Measurements from ENCODE around the gene ABCA13.

DNA sequence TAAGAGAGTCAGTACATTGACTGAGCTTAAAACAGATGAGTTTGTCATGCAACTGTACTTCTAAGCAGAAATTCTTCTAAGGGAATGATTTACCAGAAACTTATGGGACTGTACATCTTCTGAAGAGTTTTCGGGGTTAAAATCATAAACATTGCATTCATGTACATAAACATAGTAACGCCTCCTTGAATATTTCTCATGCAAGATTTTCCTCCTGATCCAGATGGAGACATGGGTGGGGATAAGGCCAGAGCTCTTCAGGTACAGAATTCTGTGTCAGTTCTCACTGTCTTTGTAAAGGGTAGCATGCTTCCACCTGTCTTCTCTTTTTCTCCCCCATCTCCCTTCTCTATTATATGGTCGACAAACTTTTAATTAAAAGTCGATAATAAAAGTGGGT lies 335.3 kb downstream of the ABCA13 start:
- no peak for TF ChIP-seq EZH2 (IDR thresholded peaks at IDR 0.05; ENCODE audit: insufficient read depth, low read length)
- TF ChIP-seq, protein P1, sequence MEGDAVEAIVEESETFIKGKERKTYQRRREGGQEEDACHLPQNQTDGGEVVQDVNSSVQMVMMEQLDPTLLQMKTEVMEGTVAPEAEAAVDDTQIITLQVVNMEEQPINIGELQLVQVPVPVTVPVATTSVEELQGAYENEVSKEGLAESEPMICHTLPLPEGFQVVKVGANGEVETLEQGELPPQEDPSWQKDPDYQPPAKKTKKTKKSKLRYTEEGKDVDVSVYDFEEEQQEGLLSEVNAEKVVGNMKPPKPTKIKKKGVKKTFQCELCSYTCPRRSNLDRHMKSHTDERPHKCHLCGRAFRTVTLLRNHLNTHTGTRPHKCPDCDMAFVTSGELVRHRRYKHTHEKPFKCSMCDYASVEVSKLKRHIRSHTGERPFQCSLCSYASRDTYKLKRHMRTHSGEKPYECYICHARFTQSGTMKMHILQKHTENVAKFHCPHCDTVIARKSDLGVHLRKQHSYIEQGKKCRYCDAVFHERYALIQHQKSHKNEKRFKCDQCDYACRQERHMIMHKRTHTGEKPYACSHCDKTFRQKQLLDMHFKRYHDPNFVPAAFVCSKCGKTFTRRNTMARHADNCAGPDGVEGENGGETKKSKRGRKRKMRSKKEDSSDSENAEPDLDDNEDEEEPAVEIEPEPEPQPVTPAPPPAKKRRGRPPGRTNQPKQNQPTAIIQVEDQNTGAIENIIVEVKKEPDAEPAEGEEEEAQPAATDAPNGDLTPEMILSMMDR (IDR thresholded peaks at IDR 0.05; ENCODE audit: insufficient read depth, low read depth, low read length): no peak
